HepG2 (cell line): ENCODE data around the gene ADGRG1. TPM values are rescaled to one million over a fixed set of nuclear protein-coding genes. Genes with fewer than 3 reads are reported as not detected.

ENCODE experiments used
- CAMTA2 ChIP-seq: sonication (generic); formaldehyde crosslinking; IDR thresholded peaks from 2 replicates; pipeline ENCODE4 v1.4.0; 2020; ENCODE audit warnings: mild to moderate bottlenecking, missing genetic modification reagents, borderline replicate concordance
- MTERF4 ChIP-seq: sonication (generic); formaldehyde crosslinking; IDR thresholded peaks from 2 replicates; pipeline ENCODE4 v1.8.0; 2023; ENCODE audit warnings: mild to moderate bottlenecking, missing genetic modification reagents
- MTF1 ChIP-seq: sonication (generic); formaldehyde crosslinking; IDR thresholded peaks from 2 replicates; pipeline ENCODE4 v1.5.0; 2020; ENCODE audit warnings: missing genetic modification reagents
- PRPF4 ChIP-seq: fragments of 200-400 bp; formaldehyde crosslinking; IDR thresholded peaks from 2 replicates; pipeline ENCODE4 v1.6.1; 2016; ENCODE audit warnings: low read length, low read depth; ENCODE audit not compliant: poor library complexity, severe bottlenecking
- RBM22 ChIP-seq: fragments of 200-400 bp; formaldehyde crosslinking; optimal IDR thresholded peaks from 2 replicates; pipeline ENCODE3; 2017; ENCODE audit warnings: mild to moderate bottlenecking, low read length, moderate library complexity
- SALL1 ChIP-seq: sonication (generic); formaldehyde crosslinking; IDR thresholded peaks from 2 replicates; pipeline ENCODE4 v1.8.0; 2022; ENCODE audit warnings: mild to moderate bottlenecking, missing genetic modification reagents
- ZBTB3 ChIP-seq: sonication (generic); formaldehyde crosslinking; IDR thresholded peaks from 2 replicates; pipeline ENCODE4 v1.4.0; 2020; ENCODE audit warnings: low read depth, mild to moderate bottlenecking, moderate library complexity, missing genetic modification reagents, borderline replicate concordance
- ZNF7 ChIP-seq: IDR thresholded peaks from 2 replicates; pipeline ENCODE4 v1.6.1; 2016; ENCODE audit warnings: missing biosample characterization, missing genetic modification reagents
- ZNF740 ChIP-seq: sonication (generic); formaldehyde crosslinking; IDR thresholded peaks from 2 replicates; pipeline ENCODE4 v1.4.0; 2020; ENCODE audit warnings: missing genetic modification reagents
- polyA plus RNA-seq, 8 experiments: library from polyadenylated mRNA; depleted of rRNA in 3 of 8; stranded (reverse) in 7 of 8; unstranded in 1 of 8; fragments of >200 nt; fragmentation: Illumina TruSeq in 4 of 8; extraction: Trizol in 4 of 8; gene quantifications; 2 replicates each; pipeline versions ENCODE4 v1.2.1 to v1.2.3, GENCODE V29; 2011 to 2016; ENCODE audit warnings: low read depth in 4 of 8, missing spikeins in 1 of 8, mixed read lengths in 1 of 8; ENCODE audit not compliant: insufficient read depth in 1 of 8
- total RNA-seq, 5 experiments: library from RNA; depleted of rRNA; stranded (reverse); fragments of >200 nt; fragmentation: Illumina TruSeq; extraction: Trizol; gene quantifications; 2 replicates each; pipeline ENCODE4 v1.2.3, GENCODE V29; 2016; ENCODE audit warnings: low read depth in 1 of 5
- TF ChIP-seq, protein P1 (sequence below): sonication (generic); formaldehyde crosslinking; IDR thresholded peaks from 2 replicates; pipeline ENCODE4 v1.5.1; 2020; ENCODE audit warnings: mild to moderate bottlenecking, missing genetic modification reagents, borderline replicate concordance
- TF ChIP-seq, protein P2 (sequence below), 2 experiments: fragments of 450-650 bp in 1 of 2; sonication (generic) in 1 of 2; formaldehyde crosslinking; IDR thresholded peaks; 2 replicates each; pipeline versions ENCODE4 v1.5.0 to v1.8.0; 2020 to 2022; ENCODE audit warnings: mild to moderate bottlenecking in 1 of 2, missing genetic modification reagents in 1 of 2

ADGRG1 gene
- total and polyA plus RNA-seq, 2 of the 13 experiments (the other 11 are each of a cell fraction or from before 2014, with no cell fraction given): 2.7 to 5.9 TPM

DNA sequence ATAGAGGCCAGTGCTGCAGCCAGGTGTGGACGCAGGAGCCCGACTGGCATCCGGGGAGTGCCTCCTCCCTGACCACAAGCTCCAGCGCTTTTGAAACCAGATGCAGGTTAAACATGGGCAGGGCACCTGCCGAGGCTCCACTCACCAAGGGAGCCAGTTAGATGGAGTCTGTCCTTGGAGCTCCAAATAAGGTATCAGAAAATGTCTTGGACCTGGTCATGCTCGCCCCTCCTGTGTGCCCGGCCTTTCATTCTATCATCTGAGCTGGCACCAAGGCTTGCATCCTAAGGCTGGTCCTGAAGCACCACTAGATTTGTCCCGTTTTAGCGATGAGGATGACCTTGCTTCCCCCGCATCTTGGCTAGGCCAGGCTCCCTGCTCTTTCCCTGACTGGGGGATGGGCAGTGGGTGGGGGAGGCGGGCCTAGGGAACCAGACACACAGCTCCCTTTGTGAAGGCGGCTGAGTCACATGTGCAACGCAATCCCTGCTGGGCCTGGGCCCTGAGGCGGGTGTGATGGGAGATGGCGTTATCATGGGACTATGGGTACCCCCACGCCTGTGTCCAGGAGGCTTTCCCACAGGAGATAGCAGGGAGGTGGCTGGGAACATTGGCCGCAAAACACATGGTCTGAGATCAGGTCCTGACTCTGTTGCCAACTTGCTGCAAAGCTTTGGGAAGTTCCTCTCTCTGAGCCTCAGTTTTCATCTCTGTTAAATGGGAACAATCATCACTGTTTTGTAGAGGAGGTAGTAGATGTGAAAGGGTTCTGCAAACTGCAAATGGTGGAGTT is 5.0 kb upstream of the ADGRG1 start (continued):
- TF ChIP-seq, protein P1, sequence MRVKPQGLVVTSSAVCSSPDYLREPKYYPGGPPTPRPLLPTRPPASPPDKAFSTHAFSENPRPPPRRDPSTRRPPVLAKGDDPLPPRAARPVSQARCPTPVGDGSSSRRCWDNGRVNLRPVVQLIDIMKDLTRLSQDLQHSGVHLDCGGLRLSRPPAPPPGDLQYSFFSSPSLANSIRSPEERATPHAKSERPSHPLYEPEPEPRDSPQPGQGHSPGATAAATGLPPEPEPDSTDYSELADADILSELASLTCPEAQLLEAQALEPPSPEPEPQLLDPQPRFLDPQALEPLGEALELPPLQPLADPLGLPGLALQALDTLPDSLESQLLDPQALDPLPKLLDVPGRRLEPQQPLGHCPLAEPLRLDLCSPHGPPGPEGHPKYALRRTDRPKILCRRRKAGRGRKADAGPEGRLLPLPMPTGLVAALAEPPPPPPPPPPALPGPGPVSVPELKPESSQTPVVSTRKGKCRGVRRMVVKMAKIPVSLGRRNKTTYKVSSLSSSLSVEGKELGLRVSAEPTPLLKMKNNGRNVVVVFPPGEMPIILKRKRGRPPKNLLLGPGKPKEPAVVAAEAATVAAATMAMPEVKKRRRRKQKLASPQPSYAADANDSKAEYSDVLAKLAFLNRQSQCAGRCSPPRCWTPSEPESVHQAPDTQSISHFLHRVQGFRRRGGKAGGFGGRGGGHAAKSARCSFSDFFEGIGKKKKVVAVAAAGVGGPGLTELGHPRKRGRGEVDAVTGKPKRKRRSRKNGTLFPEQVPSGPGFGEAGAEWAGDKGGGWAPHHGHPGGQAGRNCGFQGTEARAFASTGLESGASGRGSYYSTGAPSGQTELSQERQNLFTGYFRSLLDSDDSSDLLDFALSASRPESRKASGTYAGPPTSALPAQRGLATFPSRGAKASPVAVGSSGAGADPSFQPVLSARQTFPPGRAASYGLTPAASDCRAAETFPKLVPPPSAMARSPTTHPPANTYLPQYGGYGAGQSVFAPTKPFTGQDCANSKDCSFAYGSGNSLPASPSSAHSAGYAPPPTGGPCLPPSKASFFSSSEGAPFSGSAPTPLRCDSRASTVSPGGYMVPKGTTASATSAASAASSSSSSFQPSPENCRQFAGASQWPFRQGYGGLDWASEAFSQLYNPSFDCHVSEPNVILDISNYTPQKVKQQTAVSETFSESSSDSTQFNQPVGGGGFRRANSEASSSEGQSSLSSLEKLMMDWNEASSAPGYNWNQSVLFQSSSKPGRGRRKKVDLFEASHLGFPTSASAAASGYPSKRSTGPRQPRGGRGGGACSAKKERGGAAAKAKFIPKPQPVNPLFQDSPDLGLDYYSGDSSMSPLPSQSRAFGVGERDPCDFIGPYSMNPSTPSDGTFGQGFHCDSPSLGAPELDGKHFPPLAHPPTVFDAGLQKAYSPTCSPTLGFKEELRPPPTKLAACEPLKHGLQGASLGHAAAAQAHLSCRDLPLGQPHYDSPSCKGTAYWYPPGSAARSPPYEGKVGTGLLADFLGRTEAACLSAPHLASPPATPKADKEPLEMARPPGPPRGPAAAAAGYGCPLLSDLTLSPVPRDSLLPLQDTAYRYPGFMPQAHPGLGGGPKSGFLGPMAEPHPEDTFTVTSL (CRISPR knock-in tag): no peak
- TF ChIP-seq PRPF4 (peak; percentile 100), ZNF740 (CRISPR knock-in tag) (0 out of 2 replicates have a peak, but pooled peaks have one; percentile 35), SALL1 (CRISPR knock-in tag) (0 out of 2 replicates have a peak, but pooled peaks have one; percentile 8), MTF1 (no peak), CAMTA2 (CRISPR knock-in tag) (no peak), MTERF4 (CRISPR knock-in tag) (no peak), ZBTB3 (no peak), ZNF7 (CRISPR knock-in tag) (no peak), RBM22 (no peak)
- TF ChIP-seq, protein P2, sequence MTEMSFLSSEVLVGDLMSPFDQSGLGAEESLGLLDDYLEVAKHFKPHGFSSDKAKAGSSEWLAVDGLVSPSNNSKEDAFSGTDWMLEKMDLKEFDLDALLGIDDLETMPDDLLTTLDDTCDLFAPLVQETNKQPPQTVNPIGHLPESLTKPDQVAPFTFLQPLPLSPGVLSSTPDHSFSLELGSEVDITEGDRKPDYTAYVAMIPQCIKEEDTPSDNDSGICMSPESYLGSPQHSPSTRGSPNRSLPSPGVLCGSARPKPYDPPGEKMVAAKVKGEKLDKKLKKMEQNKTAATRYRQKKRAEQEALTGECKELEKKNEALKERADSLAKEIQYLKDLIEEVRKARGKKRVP (CRISPR knock-in tag; IDR thresholded peaks at IDR 0.05): peak in 1 of 2 experiments; percentile 80; a peak in 2 of 4 replicates
